GM19468 (cell line): Measurements from ENCODE around the gene ZNF610.
"Not testable (repeated sequence)": the region's sequence is repeated elsewhere in the genome, so short reads cannot be mapped to it uniquely, and the experiment has no call there.

Source experiments
- ATAC-seq: cut with Tn5 transposase; IDR thresholded peaks from one replicate; pipeline ENCODE4 v1.9.1; 2021; ENCODE audit warnings: mild to moderate bottlenecking, moderate library complexity, moderate number of reproducible peaks; ENCODE audit not compliant: unreplicated experiment; ENCODE audit errors: extremely low read depth

Gene ZNF610

GRCh38 chr19:52336117-52336790 lies at the start of gene ZNF610:
Gene ZNF610 (plus strand): TSS chr19:52336243. CDS start chr19:52349173, 12,930 bp downstream.
- peak; percentile 39 for ATAC-seq

GRCh38 chr19:52286256-52286655 lies 49.8 kb upstream of the ZNF610 start:
- no peak for ATAC-seq

GRCh38 chr19:52291781-52292180 lies 44.3 kb upstream of the ZNF610 start:
- no peak for ATAC-seq

GRCh38 chr19:52292946-52293345 lies 43.1 kb upstream of the ZNF610 start:
- ATAC-seq, result not testable (repeated sequence)

- no peak for ATAC-seq
Measured at GRCh38 chr19:52296400-52296772, 39.7 kb upstream of the ZNF610 start.

- no peak for ATAC-seq
Measured at GRCh38 chr19:52296773-52297600, 39.1 kb upstream of the ZNF610 start, which contains the start of gene ZNF480. Gene ZNF480 (plus strand): TSS chr19:52297169. CDS start chr19:52300413, 3,244 bp downstream.

GRCh38 chr19:52297601-52298364 lies 38.3 kb upstream of the ZNF610 start:
- ATAC-seq, result no peak

- no peak for ATAC-seq
Measured at GRCh38 chr19:52307275-52307674, 28.8 kb upstream of the ZNF610 start.

- ATAC-seq, result no peak
Measured at GRCh38 chr19:52322429-52322828, 13.6 kb upstream of the ZNF610 start.

GRCh38 chr19:52331757-52332156 lies 4.3 kb upstream of the ZNF610 start:
- no peak for ATAC-seq

GRCh38 chr19:52335768-52336116 lies 301 bp upstream of the ZNF610 start:
- no peak for ATAC-seq

GRCh38 chr19:52336791-52337381 lies 843 bp downstream of the ZNF610 start:
- ATAC-seq, result no peak

- ATAC-seq, result not testable (repeated sequence)
Measured at GRCh38 chr19:52339022-52339421, 3.0 kb downstream of the ZNF610 start.

GRCh38 chr19:52343548-52343947 lies 7.5 kb downstream of the ZNF610 start:
- no peak for ATAC-seq

GRCh38 chr19:52345162-52345561 lies 9.1 kb downstream of the ZNF610 start:
- no peak for ATAC-seq

GRCh38 chr19:52351512-52351911 lies 15.5 kb downstream of the ZNF610 start:
- no peak for ATAC-seq

- no peak for ATAC-seq
Measured at GRCh38 chr19:52366414-52366824, 30.4 kb downstream of the ZNF610 start.

GRCh38 chr19:52369559-52370340 lies 33.7 kb downstream of the ZNF610 start, which contains the start of gene ZNF880:
Gene ZNF880 (plus strand): TSS chr19:52369923. CDS start chr19:52369966, 43 bp downstream.
- ATAC-seq, result peak; percentile 63

- no peak for ATAC-seq
Measured at GRCh38 chr19:52370341-52370710, 34.3 kb downstream of the ZNF610 start.

GRCh38 chr19:52391135-52391534 lies 55.1 kb downstream of the ZNF610 start:
- ATAC-seq, result no peak
